Activated T-cell treated with anti-CD3 and anti-CD28 coated beads, Interleukin-2, amount 50 U/mL, for 24 hours (primary cell): ENCODE data around the gene DEDD2.

Experiments used
- DNase-seq: peaks from one replicate; pipeline ENCODE4 v3.0.0-alpha.2; 2020
- H3K27ac Mint-ChIP-seq: 2 replicates; pipeline ENCODE4 v1.8.0; 2020; ENCODE audit warnings: mild to moderate bottlenecking, mixed read lengths
- H3K27me3 Mint-ChIP-seq: 2 replicates; pipeline ENCODE4 v1.8.0; 2020; ENCODE audit warnings: mixed read lengths
- H3K36me3 Mint-ChIP-seq: 2 replicates; pipeline ENCODE4 v1.8.0; 2020; ENCODE audit warnings: low read depth, mixed read lengths
- H3K4me1 Mint-ChIP-seq: 2 replicates; pipeline ENCODE4 v1.8.0; 2020; ENCODE audit warnings: low read depth, mixed read lengths
- H3K4me3 Mint-ChIP-seq: 2 replicates; pipeline ENCODE4 v1.8.0; 2020; ENCODE audit warnings: mild to moderate bottlenecking, moderate library complexity, mixed read lengths
- H3K9me3 Mint-ChIP-seq: 2 replicates; pipeline ENCODE4 v1.8.0; 2020; ENCODE audit warnings: mixed read lengths

Gene DEDD2

DNA sequence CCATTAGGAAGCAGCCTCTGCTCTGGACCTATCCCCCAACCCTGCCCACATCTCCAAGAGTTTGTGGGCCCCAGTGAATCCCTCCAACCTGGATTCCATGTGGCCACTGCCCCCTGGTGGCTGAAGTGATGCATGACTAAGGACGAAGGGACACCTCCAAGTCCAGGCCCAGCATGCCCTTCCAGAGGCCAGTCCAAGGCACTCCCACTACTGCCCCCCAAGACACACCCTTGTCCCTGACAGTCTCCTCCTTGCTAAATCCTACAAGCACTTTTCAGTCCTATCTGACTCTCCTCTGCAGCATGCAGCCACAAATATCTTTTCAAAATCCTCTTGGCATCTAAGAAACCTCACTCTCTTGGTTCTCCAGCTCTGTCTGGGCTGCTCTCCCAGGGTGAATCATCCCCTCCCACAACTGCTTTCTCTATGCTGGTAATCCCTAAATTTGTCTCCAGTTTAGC, 33.0 kb downstream of the DEDD2 start:
- peak overlapping the region; percentile 48 for H3K27ac Mint-ChIP-seq
- H3K36me3 Mint-ChIP-seq: no peaks in the 10 kb centered on the region
- H3K9me3 Mint-ChIP-seq: no peaks in the 10 kb centered on the region
- no peak overlapping the region for H3K4me3 Mint-ChIP-seq
- H3K27me3 Mint-ChIP-seq: peaks cover 3% of the 10 kb centered on the region
- H3K4me1 Mint-ChIP-seq: peaks cover 30% of the 10 kb centered on the region
- DNase-seq: peak; percentile 81

GRCh38 chr19:42178791-42179674, 38.4 kb downstream of the DEDD2 start:
- Mint-ChIP-seq H3K27me3 (peaks cover 27% of the 10 kb centered on the region), H3K36me3 (no peaks in the 10 kb centered on the region), H3K4me1 (peaks cover 16% of the 10 kb centered on the region), H3K4me3 (no peak overlapping the region), H3K27ac (no peak overlapping the region), H3K9me3 (no peaks in the 10 kb centered on the region)
- no peak for DNase-seq

GRCh38 chr19:42177686-42178019, 39.8 kb downstream of the DEDD2 start:
- DNase-seq: no peak
- Mint-ChIP-seq H3K27me3 (peaks cover 29% of the 10 kb centered on the region), H3K4me3 (no peak overlapping the region), H3K4me1 (peaks cover 11% of the 10 kb centered on the region), H3K27ac (no peak overlapping the region), H3K9me3 (no peaks in the 10 kb centered on the region), H3K36me3 (no peaks in the 10 kb centered on the region)

- Mint-ChIP-seq H3K27me3 (peaks cover 29% of the 10 kb centered on the region), H3K27ac (no peak overlapping the region), H3K4me3 (no peak overlapping the region), H3K36me3 (no peaks in the 10 kb centered on the region), H3K4me1 (peaks cover 11% of the 10 kb centered on the region), H3K9me3 (no peaks in the 10 kb centered on the region)
- DNase-seq: peak; percentile 84
Measured at GRCh38 chr19:42176990-42177685, 40.3 kb downstream of the DEDD2 start.

- H3K27me3 Mint-ChIP-seq: peaks cover 29% of the 10 kb centered on the region
- peaks cover 11% of the 10 kb centered on the region for H3K4me1 Mint-ChIP-seq
- no peaks in the 10 kb centered on the region for H3K9me3 Mint-ChIP-seq
- no peak for DNase-seq
- H3K36me3 Mint-ChIP-seq: no peaks in the 10 kb centered on the region
- H3K27ac Mint-ChIP-seq: no peak overlapping the region
- peak overlapping the region; percentile 77 for H3K4me3 Mint-ChIP-seq
Measured at GRCh38 chr19:42176649-42176989, 40.9 kb downstream of the DEDD2 start.

DNA sequence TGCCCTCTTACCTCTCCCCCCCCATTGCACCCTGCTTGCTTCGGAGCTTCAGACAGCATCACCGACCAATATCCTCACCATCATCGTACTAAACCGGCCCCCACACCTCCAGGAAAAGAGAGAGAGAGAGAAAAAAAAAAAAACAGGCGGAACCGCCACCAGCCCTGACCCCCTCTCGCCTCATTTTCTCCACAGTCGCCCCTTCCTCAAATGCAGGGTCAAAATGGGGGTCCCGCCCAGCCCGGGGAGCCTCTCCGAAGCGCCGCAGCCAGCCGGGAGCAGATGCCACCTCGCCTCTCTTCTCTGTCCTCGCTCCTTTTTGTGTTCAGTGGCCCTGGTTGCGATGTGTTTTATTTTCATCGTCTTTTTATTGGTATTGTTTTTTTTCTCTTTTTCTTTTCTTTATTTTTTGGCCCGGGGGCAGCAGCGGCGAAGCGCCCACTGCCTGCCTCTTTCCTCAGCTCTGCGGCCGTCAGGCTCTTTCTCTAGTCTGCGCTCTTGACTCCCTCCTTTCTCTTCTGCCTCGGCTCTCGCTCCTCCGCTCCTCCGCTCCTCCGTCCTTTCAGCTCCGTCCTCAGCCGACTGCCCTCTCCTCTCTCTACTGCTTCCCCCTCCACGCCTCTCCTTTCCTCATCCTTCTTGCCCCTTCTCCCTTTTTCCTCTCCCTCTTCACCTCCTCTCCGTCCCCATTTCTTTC, 41.4 kb downstream of the DEDD2 start:
- Mint-ChIP-seq H3K36me3 (no peaks in the 10 kb centered on the region), H3K27ac (no peak overlapping the region), H3K9me3 (no peaks in the 10 kb centered on the region), H3K4me1 (peaks cover 11% of the 10 kb centered on the region), H3K4me3 (peak overlapping the region; percentile 77), H3K27me3 (peaks cover 29% of the 10 kb centered on the region)
- peak; percentile 53 for DNase-seq

- peak overlapping the region; percentile 77 for H3K4me3 Mint-ChIP-seq
- no peak overlapping the region for H3K27ac Mint-ChIP-seq
- H3K27me3 Mint-ChIP-seq: peaks cover 29% of the 10 kb centered on the region
- H3K4me1 Mint-ChIP-seq: peaks cover 11% of the 10 kb centered on the region
- DNase-seq: no peak
- no peaks in the 10 kb centered on the region for H3K9me3 Mint-ChIP-seq
- no peaks in the 10 kb centered on the region for H3K36me3 Mint-ChIP-seq
Measured at GRCh38 chr19:42174958-42175734, 42.3 kb downstream of the DEDD2 start.

DNA sequence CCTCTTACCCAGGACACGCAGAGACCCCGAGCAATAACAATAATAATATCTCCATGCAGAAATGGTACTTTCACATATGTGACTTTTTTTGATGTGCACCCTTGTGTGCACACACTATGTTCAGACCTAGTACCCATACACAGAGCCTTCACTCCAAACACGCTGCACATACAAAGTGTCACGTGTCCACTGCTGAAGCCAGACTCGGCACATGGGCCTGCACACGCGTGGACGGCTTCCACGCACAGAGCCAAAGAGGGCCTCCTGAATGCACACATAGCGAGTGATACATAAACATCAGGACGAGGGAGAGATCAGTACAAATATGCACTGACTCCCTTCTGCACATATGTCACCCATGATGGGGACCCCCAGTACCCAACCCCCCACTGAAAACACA, 43.3 kb downstream of the DEDD2 start:
- Mint-ChIP-seq H3K9me3 (no peaks in the 10 kb centered on the region), H3K27ac (no peak overlapping the region), H3K27me3 (peaks cover 26% of the 10 kb centered on the region), H3K36me3 (no peaks in the 10 kb centered on the region), H3K4me1 (peaks cover 11% of the 10 kb centered on the region), H3K4me3 (no peak overlapping the region)
- no peak for DNase-seq

DNA sequence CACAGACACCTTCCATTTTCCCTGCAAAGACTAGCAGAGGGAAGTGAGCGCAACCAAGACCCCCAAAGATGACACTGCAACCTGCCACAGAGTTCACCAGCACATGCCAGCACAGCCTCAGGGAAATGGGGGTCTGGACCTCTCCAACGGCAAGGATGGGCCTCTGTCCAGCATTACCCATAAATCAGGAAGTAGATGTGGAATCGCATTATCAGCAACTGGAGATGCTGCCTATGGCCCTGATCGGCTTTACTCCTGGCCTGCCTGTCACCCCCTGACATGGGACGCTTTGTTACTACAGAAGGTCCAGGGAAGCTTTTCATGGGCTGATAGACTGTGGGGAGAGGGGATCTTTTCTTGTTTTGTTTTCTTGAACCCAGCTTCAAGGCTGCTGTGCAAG, 43.8 kb downstream of the DEDD2 start:
- Mint-ChIP-seq H3K9me3 (no peaks in the 10 kb centered on the region), H3K4me1 (peaks cover 11% of the 10 kb centered on the region), H3K4me3 (no peak overlapping the region), H3K36me3 (no peaks in the 10 kb centered on the region), H3K27ac (no peak overlapping the region), H3K27me3 (peaks cover 26% of the 10 kb centered on the region)
- no peak for DNase-seq

DNA sequence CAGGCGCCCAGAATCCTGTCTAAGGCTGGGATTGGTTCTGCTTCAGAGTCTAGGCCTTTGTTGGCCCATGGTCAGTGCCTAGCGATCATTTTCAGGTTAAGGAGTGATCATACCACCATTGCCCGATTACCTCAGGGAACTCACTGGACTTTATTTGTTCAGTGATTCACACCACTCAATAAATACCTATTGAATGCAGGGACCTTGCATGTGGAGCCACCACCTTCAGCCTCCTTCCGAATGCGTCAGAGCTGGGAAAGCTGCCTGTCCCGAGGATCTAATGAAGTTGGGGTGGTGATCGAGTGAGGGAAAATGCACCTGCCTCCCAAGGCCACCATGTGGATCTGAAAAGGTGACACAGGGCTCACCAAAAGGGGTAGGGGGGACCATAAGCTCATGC, 45.2 kb downstream of the DEDD2 start:
- H3K27me3 Mint-ChIP-seq: peaks cover 26% of the 10 kb centered on the region
- no peak overlapping the region for H3K27ac Mint-ChIP-seq
- H3K4me3 Mint-ChIP-seq: no peak overlapping the region
- H3K4me1 Mint-ChIP-seq: peaks cover 11% of the 10 kb centered on the region
- H3K36me3 Mint-ChIP-seq: no peaks in the 10 kb centered on the region
- no peak for DNase-seq
- H3K9me3 Mint-ChIP-seq: no peaks in the 10 kb centered on the region

DNA sequence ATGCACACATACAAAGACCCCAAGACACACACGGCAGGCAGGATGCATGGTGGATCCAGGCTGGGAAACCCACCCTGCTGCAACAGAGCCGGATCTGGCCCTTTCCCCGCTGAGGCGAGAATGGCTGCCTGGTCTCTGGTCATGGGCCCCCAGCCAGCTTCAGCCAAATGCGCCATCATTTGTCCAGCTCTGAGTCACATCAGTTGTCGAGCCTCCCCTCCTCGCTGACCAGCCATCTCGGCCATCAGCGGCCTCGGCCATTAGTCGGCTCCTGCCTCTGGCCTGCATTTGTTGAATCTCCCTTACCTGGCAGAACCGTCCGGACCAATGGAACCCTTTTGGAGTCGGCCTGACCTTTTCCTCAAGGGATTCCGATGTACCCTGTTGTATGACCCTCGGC, 46.8 kb downstream of the DEDD2 start:
- H3K27ac Mint-ChIP-seq: no peak overlapping the region
- H3K4me1 Mint-ChIP-seq: peaks cover 4% of the 10 kb centered on the region
- no peaks in the 10 kb centered on the region for H3K36me3 Mint-ChIP-seq
- no peak for DNase-seq
- H3K9me3 Mint-ChIP-seq: no peaks in the 10 kb centered on the region
- peaks cover 19% of the 10 kb centered on the region for H3K27me3 Mint-ChIP-seq
- H3K4me3 Mint-ChIP-seq: no peak overlapping the region

DNA sequence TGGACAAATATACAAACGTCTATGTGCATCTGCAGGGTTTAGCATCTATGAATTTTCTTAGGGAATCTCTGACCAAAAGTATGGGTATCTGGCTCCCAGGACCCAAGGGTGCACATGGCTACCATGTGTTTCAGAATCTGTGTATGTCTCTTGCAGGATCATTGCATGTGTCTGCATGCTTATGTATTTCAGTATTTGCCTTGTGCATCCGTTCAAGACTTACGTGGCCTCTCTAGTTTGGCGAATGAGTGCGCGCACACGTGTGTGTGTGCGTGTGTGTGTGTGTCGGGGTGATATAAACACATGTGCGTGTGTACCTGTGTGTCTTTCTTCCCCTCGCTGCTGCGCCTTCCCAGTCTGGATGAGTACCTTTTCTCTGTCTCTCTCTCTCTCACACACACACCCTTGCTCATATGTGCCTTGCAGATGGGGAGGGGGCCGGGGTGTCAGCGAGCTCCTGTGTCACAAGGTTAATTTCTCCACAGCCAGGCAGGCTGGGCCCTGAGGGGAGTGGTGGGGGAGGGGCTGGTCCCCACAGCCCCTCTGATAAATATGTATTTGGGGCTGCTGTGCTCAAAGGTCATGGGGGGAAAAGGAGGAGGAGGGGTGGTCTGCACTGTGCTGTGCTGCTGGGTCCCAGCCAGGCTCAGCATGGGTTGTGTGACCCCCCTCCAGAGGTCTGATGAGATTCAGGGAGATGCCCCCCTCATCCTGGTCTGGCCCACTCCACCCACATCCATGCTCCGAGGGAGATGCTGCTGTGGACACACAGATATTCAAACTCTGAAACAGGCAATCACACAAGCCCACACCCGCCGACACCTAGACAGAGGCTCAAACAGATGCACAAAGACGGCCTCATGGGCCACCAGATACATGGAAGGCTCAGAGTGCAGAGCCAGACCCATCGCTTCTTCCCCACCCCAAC, 47.7 kb downstream of the DEDD2 start:
- H3K36me3 Mint-ChIP-seq: no peaks in the 10 kb centered on the region
- no peak overlapping the region for H3K27ac Mint-ChIP-seq
- H3K27me3 Mint-ChIP-seq: peaks cover 9% of the 10 kb centered on the region
- no peak for DNase-seq
- no peaks in the 10 kb centered on the region for H3K9me3 Mint-ChIP-seq
- no peaks in the 10 kb centered on the region for H3K4me1 Mint-ChIP-seq
- H3K4me3 Mint-ChIP-seq: no peak overlapping the region

- Mint-ChIP-seq H3K4me1 (no peaks in the 10 kb centered on the region), H3K9me3 (no peaks in the 10 kb centered on the region), H3K36me3 (no peaks in the 10 kb centered on the region), H3K27me3 (no peaks in the 10 kb centered on the region), H3K4me3 (no peak overlapping the region), H3K27ac (no peak overlapping the region)
- no peak for DNase-seq
Measured at GRCh38 chr19:42168206-42168605, 49.3 kb downstream of the DEDD2 start.
